IPS-18a (cell line): ENCODE measurements around the gene C22orf42.
"Not testable (repeated sequence)": the region's sequence is repeated elsewhere in the genome, so short reads cannot be mapped to it uniquely, and the experiment has no call there.

Experiments used
- H3K27ac ChIP-seq: one replicate; pipeline ENCODE4 v1.5.1; 2013; ENCODE audit warnings: low read length
- H3K27me3 ChIP-seq: one replicate; pipeline ENCODE4 v1.6.1; 2013; ENCODE audit warnings: mild to moderate bottlenecking, low read length; ENCODE audit not compliant: control insufficient read depth, insufficient read depth
- H3K36me3 ChIP-seq: one replicate; pipeline ENCODE4 v1.6.1; 2013; ENCODE audit warnings: low read depth, low read length; ENCODE audit not compliant: control insufficient read depth
- H3K4me1 ChIP-seq: one replicate; pipeline ENCODE4 v1.6.1; 2013; ENCODE audit warnings: low read depth, low read length; ENCODE audit not compliant: control insufficient read depth
- H3K4me3 ChIP-seq: one replicate; pipeline ENCODE4 v1.5.1; 2013; ENCODE audit warnings: low read length
- H3K9ac ChIP-seq: one replicate; pipeline ENCODE4 v1.6.1; 2013; ENCODE audit warnings: mild to moderate bottlenecking, low read length, moderate library complexity
- H3K9me3 ChIP-seq: one replicate; pipeline ENCODE4 v1.6.1; 2013; ENCODE audit warnings: low read depth, low read length; ENCODE audit not compliant: control insufficient read depth

The C22orf42 gene

DNA sequence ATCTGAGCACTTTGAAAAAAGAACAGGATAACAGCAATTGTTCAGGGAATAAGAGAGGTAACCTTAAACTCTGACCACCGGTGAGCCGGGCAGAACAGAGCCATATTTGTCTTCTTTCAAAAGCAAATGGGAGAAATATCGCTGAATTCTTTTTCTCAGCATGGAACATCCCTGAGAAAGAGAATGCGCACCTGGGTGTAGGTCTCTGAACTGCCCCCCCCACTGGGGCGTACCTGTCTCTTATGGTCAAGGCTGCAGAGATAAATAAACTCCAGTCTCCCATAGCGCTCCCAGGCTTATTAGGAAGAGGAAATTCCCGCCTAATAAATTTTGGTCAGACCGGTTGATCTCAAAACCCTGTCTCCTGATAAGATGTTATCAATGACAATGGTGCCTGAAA, 12.0 kb downstream of the C22orf42 start:
- not testable (repeated sequence) for H3K27ac ChIP-seq, H3K4me1 ChIP-seq, H3K27me3 ChIP-seq, H3K9ac ChIP-seq, H3K36me3 ChIP-seq, H3K4me3 ChIP-seq, H3K9me3 ChIP-seq

DNA sequence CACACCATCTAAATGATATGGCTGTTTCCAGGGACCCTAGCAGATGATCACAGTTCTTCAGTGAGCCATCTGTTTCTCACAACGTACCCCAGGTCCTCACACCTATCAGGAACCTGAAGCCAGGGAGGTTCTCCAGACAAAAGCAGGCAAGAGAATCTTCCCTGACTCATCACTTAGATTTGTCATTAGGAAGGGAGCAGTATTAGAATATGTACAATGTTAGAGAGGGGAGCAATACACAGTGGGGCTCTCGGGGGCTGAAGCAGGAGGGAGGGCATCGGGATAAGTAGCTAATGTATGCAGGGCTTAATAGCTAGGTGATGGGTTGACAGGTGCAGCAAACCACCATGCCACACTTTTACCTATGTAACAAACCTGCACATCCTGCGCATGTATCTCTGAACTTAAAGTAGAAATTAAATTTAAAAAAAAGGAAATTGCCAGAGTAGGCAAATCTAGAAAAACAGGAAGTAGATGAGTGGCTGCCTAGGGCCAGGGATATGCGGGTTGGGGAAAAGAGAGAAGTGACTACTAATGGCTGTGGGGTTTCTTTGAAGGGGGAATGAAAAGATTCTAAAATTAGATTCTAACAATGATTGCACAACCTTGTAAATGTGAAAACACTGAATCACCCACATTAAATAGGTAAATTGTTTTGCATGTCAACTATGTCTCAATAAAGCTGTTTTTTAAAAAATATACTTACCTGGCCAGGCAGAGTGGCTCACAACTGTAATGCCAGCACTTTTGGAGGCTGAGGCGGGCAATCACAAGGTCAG, 14.4 kb downstream of the C22orf42 start:
- Histone ChIP-seq H3K4me1 (no peaks in the 10 kb centered on the region), H3K4me3 (no peak overlapping the region)

DNA sequence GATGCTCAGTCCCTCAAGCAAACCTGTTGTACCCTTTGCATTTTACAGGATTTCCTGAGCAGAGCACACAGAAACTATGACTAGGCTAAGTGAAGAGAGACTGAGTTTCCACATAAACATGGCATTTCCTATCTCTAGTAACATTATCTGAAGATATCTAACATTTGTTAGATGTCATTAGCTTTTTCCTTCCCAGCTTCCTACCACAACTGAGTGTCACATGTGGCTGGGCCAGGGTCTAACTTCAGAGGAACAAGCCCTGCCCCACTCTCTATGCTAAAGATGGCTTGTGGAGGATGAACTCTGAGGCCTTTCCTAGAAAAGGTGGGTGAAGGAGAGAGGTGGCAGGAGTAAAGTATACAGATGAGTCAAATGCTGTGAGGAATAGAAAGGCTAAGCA, 16.5 kb downstream of the C22orf42 start:
- Histone ChIP-seq H3K27ac (no peak overlapping the region), H3K36me3 (no peaks in the 10 kb centered on the region), H3K27me3 (no peaks in the 10 kb centered on the region), H3K4me3 (no peak overlapping the region), H3K9ac (no peak overlapping the region), H3K4me1 (no peaks in the 10 kb centered on the region), H3K9me3 (no peaks in the 10 kb centered on the region)

More for the DNA sequence above, 14.4 kb downstream of the C22orf42 start:
- no peaks in the 10 kb centered on the region for H3K36me3 ChIP-seq
- no peak overlapping the region for H3K27ac ChIP-seq
- H3K9ac ChIP-seq, result no peak overlapping the region
- no peaks in the 10 kb centered on the region for H3K9me3 ChIP-seq
- no peaks in the 10 kb centered on the region for H3K27me3 ChIP-seq

DNA sequence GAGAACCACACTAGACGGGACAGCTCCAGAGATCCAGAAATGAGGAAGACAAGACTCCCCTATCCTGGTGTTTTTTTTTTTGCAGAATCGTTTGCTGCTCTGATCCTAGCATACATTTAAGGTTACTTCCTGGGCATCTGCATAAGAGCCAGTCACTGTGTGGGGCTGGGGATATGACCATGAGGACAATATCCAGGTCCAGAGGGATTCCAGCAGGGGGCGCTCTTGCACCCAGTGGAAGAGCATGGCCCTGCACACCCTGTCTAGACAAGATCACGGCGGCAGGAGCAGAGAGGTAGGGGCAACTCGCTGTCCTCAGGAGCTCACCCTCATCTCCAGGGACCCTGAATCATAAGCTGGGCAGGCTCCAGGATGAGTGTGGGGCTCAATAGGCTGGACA, 18.4 kb downstream of the C22orf42 start:
- not testable (repeated sequence) for H3K9ac ChIP-seq, H3K4me3 ChIP-seq

DNA sequence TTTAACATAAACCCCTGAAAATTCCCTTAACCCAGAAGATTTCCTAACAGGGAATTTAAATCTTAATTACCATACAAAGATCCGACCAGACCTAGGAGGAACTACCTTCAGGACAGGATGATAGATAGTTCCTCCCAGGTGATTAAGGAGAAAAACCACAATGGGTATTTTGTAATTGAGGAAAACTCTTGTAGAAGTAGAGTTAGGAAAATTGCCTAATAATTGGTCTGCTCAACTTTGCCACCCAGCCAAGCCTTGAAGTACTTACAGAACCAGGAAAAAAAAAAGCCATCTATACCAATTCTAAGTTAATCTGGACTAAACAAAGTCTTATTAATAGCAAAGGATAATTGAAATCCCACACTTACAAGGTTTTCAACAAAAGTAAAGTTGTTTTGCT, 20.5 kb downstream of the C22orf42 start:
- H3K4me1 ChIP-seq, H3K27ac ChIP-seq, H3K4me3 ChIP-seq, H3K9me3 ChIP-seq, H3K36me3 ChIP-seq, H3K9ac ChIP-seq, H3K27me3 ChIP-seq: not testable (repeated sequence)

More for the DNA sequence above, 18.4 kb downstream of the C22orf42 start:
- not testable (repeated sequence) for H3K4me1 ChIP-seq, H3K36me3 ChIP-seq, H3K27ac ChIP-seq, H3K9me3 ChIP-seq, H3K27me3 ChIP-seq

DNA sequence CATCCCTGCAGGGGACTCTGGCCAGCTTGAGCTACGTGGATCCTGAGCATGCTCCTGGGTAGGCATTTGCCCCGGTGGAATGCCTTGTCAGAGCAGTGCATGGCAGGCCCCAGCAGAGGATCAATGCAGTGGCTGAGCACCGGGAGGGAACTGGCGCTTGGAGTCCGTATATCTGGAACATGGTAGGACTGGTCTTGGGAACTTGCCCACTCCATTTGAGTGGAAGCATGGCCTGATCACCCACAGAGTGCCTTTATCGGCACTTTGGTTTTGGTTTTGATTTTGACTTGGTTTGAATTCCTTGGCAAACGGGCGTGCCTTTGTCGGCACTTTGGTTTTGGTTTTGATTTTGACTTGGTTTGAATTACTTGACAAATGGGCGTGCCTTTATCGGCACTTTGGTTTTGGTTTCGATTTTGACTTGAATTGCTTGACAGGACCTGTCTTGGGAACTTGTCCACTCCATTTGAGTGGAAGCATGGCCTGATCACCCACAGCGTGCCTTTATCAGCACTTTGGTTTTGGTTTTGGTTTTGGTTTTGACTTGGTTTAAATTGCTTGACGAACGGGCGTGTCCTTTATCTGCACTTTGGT, 21.3 kb downstream of the C22orf42 start:
- not testable (repeated sequence) for H3K9ac ChIP-seq, H3K4me1 ChIP-seq, H3K9me3 ChIP-seq, H3K36me3 ChIP-seq, H3K4me3 ChIP-seq, H3K27ac ChIP-seq, H3K27me3 ChIP-seq

DNA sequence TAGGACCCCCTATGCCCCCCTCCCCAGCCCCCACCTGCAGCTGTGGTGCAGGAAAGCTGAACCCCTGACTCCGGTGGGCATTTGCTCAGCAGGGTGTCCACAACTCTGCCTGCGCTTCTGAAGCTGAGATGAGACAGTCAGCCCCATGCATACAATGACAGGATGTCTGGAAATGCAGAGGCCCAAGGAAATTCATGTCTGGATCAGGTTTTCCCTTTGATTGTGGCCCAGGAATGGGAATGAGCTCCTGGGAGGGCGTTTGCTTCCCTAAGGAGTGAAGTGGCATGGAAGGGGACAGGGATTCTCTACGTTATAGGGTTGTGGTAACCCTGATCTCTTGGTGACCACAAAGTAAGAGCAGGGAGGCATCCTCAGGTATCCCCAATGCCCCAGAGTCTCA, 22.2 kb downstream of the C22orf42 start:
- H3K27ac ChIP-seq, H3K9me3 ChIP-seq, H3K27me3 ChIP-seq, H3K36me3 ChIP-seq, H3K9ac ChIP-seq, H3K4me1 ChIP-seq, H3K4me3 ChIP-seq: not testable (repeated sequence)

DNA sequence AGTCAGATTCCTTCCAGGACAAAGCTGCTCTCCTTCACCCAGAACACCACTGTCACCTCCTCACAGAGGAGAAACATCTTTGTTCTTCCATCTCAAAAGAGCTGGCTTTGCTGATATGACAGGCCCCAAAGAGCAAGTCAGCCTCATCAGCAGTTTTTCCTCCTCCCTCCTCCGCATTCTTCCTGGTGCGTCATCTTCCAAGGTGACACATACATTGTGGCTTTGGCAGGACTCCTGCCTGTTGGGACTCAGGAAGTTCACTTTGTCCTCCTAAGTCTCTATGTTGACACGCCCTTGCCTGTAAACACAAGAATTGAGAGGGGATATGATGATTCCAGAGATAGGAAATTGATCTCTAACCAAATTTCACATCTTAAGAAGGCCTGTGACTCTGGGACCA, 23.1 kb downstream of the C22orf42 start:
- not testable (repeated sequence) for H3K4me1 ChIP-seq, H3K9me3 ChIP-seq, H3K36me3 ChIP-seq, H3K9ac ChIP-seq, H3K27ac ChIP-seq, H3K4me3 ChIP-seq, H3K27me3 ChIP-seq

DNA sequence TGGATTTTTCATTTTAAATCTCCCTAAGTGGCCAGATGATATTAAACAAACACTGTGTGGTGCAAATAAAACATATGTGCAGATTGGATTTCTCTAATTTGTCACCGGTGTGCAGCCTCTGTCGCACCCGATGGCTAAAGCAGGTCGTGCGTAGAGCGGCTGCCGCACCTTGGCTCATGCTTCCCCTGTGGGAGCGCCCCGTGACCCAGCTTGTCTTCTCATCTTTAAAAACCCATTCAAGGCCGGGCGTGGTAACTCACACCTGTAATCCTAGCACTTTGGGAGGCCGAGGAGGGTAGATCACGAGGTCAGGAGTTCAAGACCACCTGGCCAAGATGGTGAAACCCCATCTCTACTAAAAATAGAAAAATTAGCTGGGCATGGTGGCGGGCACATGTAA, 24.3 kb downstream of the C22orf42 start:
- not testable (repeated sequence) for H3K36me3 ChIP-seq, H3K9ac ChIP-seq, H3K9me3 ChIP-seq, H3K4me1 ChIP-seq, H3K27me3 ChIP-seq, H3K27ac ChIP-seq, H3K4me3 ChIP-seq

DNA sequence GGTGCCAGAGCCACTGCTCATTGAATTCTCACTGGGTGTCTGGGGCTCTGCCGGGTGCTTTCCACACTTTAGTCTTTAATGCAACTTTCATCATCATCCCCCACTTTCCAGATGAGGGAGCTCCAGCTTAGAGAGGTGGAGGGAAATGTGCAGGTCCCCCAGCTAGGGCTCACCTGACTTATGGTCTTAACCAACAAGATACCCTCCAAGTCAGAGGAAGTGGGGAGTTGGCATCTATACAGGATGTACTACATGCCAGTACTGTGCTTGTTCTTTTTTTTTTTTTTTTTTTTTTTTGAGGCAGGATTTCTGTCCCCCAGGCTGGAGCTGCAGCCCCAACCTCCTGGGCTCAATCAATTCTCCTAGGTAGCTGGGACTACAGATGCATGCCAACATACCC, 26.3 kb downstream of the C22orf42 start:
- Histone ChIP-seq H3K36me3 (no peaks in the 10 kb centered on the region), H3K27ac (no peak overlapping the region), H3K4me1 (no peaks in the 10 kb centered on the region), H3K9me3 (no peaks in the 10 kb centered on the region), H3K27me3 (no peaks in the 10 kb centered on the region), H3K9ac (no peak overlapping the region), H3K4me3 (no peak overlapping the region)

DNA sequence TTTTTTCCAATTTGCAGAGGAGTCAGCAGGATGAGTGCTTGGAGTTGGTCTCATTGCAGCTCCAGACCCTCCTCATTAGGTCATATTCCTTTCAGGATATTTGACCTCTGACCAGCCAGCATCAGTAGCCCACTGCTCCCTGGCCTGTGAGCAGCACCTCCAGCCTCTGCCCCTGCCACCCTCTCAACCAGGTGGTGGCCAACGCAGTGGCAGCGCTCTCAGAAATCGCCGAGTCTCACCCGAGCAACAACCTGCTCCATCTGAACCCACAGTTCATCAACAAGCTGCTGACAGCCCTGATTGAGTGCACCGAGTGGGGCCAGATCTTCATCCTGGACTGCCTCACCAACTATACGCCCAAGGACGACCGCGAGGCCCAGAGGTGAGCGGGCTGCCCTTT, 27.0 kb downstream of the C22orf42 start:
- no peak overlapping the region for H3K9ac ChIP-seq
- no peaks in the 10 kb centered on the region for H3K36me3 ChIP-seq
- H3K9me3 ChIP-seq, result no peaks in the 10 kb centered on the region
- no peak overlapping the region for H3K27ac ChIP-seq
- no peaks in the 10 kb centered on the region for H3K4me1 ChIP-seq
- H3K27me3 ChIP-seq, result no peaks in the 10 kb centered on the region
- no peak overlapping the region for H3K4me3 ChIP-seq

DNA sequence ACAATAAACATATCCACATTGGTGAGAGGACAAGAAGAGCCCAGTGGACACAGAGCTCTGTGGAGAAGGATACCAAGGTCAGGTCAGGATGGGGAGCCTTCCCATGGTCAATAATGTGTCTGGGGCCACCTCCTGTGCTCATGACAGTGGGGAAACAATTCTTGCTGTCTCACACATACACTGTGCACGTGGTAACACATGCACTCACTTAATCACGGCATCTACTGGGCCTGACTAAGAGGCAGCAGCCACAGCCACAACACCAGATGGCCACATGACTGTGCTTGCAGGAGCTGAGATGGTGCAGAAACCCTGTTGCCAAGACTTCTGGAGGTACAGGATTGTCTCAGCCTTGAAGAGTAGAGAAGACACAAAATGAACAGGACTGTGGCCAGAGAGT, 28.6 kb downstream of the C22orf42 start:
- Histone ChIP-seq H3K27me3 (no peaks in the 10 kb centered on the region), H3K9ac (no peak overlapping the region), H3K4me3 (no peak overlapping the region), H3K4me1 (no peaks in the 10 kb centered on the region), H3K27ac (no peak overlapping the region), H3K9me3 (no peaks in the 10 kb centered on the region), H3K36me3 (no peaks in the 10 kb centered on the region)
